Embryonic facial prominence (tissue), 1 donor: ENCODE measurements around the gene ZNF480.
"Not testable (repeated sequence)": the region's sequence is repeated elsewhere in the genome, so short reads cannot be mapped to it uniquely, and the experiment has no call there.

Source experiments
- DNase-seq: peaks from one replicate; pipeline ENCODE4 v3.0.0-alpha.2; 2016; ENCODE audit errors: extremely low spot score

The ZNF480 gene

DNA sequence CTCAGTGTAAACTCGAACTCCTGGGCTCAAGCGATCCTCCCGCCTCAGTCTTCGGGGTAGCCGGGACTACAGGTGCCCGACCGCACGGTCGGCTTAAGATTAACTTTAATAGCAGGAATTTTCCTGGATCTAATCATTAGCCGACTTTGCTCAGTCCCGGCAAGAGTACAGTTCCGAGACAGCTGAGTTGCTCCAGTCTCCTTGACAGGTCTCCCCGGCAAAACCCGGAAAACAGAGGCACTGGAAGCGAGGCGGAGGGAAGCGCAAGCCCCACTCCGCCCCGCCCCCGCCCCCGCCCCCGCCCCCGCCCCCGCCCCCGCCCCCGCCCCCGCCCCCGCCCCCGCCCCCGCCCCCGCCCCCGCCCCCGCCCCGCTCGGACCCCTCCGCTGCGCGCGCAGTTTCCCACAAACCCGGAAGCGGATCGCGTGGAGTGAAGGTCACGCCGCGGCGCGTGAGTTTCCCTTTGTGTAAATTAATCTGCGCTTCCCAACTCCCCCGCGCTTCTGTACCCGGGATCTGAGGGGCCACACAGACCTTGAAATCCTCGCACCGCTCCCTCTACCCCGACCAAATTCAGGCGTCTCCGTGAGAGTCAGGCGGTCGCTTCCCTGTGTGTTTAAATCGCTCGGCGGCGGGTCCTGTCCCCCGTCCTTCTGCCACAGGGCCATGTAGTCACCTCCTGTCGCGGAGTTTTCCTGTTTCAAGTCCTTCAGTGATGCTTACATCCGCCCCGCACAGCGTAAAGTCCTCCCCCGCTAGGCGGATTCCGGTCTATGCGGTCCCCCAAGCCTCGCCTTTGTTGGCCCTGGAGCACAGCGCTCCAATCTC is at the start of gene ZNF480:
TSS of gene ZNF480 (plus strand) at position 397 of the 828 bp plus-strand sequence. CDS start 3,244 bp downstream, outside the sequence.
- peak; percentile 60 for DNase-seq

DNA sequence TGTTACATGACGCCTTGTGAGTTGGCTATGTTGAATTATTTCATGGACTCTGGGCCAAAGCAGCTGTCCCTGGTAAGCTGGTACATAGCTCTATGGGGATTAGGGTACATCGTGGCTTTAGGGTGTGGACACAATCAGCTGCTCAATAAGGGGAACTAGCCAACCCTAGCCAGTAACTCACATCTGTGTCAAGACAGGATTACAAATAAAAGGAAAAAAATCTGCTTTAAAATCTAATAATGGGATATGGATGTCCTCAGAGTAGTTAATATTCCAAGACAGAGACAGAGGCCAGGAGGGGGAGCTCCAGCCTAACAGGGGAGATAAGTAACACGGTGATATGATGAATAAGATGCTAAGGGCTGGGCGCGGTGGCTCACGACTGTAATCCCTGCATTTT is 48.7 kb upstream of the ZNF480 start:
- DNase-seq, result no peak

DNA sequence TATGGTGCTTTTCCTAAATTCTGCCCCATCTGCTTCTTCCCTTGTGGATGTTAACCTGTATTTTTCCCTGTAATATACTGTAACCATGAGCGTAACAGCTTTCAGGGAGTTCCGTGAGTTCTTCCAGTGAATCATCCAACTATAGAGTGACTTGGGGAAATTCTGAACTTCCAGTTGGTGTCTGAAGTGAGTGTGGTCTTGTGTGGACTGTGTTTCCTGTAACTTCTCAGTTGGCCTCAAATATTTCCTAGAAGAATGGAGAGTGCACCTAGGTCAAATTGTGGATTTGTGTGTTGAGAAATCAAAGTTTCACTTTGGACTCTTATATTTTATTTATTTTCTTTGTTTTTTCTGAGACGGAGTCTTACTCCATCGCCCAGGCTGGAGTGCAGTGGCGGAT is 38.5 kb upstream of the ZNF480 start:
- DNase-seq, result no peak

DNA sequence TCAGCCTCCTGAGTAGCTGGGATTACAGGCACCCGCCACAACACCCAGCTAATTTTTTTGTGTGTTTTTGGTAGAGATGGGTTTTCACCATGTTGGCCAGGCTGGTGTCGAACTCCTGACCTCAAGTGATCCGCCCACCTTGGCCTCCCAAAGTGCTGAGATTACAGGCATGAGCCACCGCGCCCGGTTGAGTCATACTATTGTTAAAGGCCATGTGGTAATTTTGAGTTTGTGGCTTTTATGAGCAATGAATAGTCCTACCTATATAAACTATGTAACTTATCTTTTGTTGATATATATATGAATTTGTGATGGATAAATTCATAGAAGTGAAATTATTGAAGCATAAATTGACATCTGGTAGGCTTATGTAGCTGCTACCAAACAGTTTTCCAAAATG is 31.4 kb upstream of the ZNF480 start:
- DNase-seq, result not testable (repeated sequence)

DNA sequence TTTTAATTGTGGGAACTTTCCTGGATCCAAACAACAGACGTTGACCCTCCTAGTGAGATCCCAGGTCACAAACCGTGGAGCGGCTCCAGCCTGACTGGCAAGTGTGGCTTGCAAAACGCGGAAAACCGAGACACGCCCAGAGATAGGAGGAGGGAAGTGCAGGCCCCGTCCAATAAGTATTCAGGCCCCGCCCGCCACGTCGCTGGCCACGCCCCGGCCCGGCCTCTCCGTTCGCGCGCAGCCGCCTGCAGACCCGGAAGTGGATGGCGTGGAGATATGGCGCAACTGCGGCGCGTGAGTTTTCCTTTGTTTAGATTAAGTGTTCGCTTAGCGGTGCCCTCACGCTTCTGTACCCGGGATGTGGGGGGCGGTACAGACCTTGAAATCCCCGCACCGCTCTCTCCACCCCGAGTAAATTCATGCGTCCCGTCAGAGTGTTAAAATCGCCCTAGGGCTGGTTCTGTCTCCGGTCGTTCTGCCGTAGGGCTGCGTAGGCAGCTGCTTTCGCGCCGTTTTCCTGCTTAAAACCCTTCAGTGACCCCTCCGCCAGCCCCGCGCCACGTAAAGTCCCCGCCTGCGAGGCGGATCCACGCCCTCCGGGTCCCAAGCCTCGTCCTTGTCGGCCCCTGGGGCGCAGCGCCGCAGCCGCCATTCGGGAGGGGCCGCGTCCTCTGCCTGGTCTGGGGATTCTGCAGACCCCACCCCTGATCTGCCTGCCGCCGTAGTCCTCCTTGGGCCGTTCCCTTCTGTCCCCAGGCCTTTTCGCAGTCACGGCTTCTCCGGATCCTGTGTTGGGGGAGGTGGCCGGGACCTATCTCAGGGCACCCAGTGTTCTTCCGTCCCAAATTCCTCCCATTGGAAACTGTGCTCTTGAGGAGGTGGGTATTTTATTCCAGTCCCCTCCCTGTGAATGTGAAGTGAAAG is 27.4 kb upstream of the ZNF480 start, which contains the start of gene ZNF766:
TSS of gene ZNF766 (plus strand) at position 250 of the 924 bp plus-strand sequence. CDS start at position 277, 27 bp downstream.
- peak; percentile 92 for DNase-seq

DNA sequence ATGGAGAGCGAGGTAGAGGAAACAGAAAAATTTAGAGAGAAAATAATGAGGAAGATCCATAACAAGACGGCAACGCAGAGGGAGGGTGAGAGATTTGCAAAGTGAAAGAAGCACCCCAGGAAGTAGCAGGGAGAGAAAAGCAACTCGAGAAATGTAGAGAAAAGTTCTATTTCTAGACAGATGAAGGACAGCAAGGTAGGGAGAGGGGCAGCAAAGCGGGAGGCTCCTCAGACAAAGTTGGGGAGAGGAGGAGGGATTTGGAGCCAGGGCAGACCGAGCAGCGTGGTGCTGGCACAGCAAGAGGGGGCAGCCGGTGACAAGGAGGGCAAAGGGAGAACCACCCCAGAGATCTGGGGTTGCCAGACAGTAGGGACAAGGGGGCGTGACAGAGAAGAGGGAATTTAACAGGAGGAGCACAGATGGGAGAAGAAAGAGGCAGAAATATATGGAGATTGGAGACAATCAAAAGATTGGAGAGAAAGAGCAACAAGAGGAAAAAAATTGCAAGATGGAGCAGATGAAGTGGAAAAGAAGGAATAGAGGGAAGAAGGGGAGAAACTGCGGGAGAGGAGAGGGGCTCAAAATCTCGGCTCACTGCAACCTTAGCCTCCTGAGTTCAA is 26.6 kb upstream of the ZNF480 start:
- peak; percentile 8 for DNase-seq

DNA sequence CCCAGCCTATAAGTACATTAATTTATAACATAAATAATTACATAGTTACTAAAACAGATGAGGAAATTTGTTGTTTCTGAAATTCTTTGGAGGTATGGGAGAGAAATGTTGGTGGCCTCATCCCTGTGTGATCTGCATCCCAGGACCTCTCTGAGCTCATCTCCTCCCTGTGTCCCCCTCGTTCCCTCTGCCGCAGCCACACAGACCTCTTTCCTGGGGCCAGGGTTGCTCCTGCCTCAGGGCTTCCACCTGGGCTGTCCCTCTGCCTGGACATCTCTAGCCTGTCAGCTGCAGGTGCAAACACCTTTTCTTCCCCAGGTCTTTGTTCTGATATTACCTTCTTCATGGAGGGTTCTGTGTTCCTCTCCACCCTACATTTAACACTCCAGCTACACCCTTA is 23.7 kb upstream of the ZNF480 start:
- DNase-seq, result no peak

DNA sequence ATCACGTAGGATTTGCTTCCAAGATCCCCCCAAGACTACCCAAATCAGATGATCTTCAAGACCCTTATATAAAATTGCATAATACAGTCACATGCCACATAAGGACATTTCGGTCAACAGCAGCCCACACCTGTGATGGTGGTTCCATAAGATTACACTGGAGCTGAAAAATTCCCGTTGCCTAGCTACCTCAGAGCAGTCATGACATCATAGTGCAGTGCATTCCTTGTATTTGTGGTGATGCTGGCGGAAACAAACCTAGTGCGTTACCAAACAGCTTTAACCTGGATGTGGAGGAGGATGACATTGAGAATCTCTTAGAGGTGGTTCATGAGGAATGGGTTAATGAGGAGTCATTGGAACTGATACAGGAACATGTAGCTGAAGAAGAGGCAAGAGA is 22.8 kb upstream of the ZNF480 start:
- DNase-seq, result no peak

DNA sequence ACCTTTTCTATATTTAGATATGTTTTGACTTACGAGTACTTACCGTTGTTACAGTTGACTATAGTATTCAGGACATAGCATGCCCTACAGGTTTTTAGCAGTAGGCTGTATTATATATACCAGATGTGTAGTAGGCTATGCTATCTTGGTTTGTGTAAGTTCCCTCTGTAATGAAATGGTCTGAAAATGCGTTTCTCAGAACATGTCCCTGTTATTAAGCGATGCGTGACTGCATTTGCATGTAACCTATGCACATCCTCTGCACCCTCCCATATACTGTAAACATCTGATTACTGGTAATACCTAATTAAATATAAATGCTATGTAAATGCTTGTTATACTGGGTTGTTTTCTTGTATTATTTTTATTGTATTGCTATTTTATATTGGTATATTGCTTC is 21.0 kb upstream of the ZNF480 start:
- no peak for DNase-seq

DNA sequence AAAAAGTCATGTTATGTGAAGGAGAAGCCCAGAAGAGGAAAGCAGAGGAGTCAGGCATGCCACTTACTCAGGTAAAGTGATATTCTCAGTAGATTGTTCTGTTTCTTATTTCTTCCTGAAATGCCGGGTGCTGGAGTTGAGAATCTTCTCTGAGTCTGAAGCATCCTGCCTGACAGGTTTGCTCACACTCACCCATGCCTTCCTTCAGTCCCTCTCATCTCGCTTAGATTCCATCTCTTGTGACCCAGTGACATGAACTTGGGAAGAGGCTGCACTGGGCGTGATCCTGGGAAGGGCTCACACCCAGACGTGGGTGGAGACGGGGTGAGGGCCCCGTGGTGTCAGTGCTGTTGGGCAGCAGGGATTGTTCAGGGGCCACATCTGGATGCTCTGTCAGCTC is 19.5 kb upstream of the ZNF480 start:
- no peak for DNase-seq

DNA sequence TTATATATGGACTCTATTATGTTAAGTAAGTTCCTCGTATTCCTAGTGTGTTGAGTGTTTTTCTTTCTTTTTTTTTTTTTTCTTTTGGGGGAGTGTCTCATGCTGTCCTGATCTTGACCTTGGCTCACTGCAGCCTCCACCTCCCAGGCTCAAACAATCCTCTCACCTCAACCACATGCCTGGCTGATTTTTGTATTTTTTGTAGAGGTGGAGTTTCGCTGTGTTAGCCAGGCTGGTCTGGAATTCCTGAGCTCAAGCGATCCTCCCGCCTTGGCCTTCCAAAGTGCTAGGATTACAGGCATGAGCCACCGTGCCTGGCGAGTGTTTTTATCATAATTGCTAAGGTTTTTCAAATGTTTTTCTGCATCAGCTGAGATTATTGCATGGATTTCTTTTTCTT is 10.7 kb upstream of the ZNF480 start:
- DNase-seq, result no peak

DNA sequence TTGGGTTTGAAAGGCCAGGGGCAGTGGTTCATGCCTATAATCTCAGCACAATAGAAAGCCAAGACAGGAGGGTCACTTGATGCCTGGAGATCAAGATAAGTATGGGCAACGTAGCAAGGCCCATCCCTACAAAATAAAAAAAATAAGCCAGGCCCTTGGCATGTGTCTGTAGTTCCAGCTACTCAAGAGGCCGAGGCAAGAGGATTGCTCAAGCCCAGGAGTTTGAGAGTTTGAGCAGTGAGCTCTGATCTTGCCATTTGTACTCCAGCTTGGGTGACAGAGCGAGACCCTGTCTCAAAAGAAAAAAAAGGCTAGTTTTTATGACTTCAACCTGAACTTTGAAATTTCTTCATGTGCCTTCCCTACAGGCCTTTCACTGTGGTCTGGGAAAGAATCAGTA is 5.2 kb upstream of the ZNF480 start:
- DNase-seq, result no peak

DNA sequence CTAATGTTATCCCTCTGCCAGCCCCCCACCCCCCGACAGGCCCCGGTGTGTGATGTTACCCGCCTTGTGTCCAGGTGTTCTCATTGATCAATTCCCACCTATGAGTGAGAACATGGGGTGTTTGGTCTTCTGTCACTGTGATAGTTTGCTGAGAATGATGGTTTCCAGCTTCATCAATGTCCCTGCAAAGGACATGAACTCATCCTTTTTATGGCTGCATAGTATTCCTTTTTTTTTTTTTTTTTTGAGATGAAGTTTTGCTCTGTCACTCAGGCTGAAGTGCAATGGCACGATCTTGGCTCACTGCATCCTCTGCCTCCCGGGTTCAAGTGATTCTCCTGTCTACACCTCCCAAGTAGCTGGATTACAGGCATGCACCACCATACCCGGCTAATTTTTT is 4.0 kb upstream of the ZNF480 start:
- DNase-seq, result not testable (repeated sequence)

DNA sequence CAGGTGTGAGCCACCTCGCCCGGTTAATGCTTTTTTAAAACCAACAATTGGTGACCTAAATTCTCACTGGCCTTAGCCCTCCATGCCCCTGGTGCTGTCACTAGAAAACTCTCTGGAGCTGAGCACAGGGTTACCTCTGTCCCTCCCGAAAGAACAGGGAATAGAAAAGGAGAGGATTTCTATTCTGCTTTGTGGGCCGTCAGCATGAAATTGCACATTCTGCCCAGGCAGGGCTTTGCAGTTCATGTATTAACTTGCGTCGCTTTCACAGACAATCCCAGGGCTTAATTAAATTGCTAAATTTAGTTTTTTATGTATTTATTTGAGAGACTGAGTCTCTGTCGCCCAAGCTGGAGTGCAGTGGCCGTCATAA is 583 bp upstream of the ZNF480 start:
- DNase-seq, result no peak

DNA sequence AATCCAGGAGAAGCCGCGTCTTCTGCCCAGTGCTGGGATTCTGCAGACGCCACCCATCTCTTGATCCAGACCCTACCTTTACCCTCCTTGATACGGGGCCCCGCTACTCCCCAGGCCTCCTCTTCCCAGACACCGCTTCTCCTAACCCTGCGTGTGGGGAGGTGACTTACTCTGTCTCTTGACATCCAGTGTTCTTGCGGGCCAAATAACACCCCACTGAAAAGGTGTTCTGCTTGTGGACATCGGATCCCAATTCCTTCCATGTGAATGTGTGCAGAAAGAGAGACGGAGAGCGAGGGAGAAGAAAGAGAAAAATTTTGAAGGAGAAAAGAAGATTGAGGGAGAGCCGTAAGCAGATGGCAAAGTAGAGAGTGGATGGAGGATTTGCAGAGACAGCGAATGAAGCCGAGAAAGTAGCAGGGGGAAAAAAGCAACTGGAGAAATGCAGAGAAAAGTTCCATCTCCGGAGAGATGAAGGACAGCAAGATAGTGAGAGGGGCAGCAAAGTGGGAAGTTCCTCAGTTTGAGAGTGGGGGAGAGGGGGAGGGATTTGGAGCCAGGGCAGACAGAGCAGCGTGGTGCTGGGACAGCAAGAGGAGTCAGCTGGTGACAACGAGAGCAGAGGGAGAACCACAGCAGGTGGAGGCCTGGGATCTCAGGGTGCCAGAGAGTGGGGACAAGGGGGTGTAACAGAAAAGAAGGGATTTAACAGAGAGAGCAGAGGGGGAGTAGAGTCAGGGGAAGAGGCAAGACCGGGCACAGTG is 814 bp downstream of the ZNF480 start:
- DNase-seq, result no peak

DNA sequence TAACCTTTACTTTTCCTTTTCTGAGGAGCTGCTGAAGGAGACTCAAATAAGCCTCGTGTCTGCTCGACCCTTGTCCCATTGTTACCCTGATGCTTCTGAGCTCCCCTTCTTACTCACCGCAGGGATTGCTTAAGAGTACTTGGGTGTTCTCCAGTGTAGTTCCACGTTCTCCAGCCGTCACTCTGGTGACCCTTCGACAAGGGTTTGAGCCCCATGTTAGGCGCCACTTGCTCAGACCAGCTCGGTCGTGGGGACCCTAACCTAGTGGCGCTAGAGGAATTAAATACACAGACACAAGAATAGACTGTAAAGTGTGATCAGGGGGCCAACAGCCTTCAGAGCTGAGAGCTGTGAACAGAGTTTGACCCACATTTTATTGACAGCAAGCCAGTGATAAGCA is 10.3 kb downstream of the ZNF480 start:
- DNase-seq, result no peak

DNA sequence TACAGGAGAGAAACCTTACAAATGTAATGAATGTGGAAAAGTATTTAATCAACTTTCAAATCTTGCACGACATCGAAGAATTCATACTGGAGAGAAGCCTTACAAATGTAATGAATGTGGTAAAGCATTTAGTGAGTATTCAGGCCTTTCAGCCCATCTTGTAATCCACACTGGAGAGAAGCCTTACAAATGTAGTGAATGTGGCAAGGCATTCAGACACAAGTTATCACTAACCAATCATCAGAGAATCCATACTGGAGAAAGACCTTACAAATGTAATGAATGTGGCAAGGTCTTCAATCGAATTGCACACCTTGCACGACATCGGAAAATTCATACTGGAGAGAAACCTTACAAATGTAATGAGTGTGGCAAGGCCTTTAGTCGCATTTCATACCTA is 25.5 kb downstream of the ZNF480 start:
- DNase-seq, result no peak

DNA sequence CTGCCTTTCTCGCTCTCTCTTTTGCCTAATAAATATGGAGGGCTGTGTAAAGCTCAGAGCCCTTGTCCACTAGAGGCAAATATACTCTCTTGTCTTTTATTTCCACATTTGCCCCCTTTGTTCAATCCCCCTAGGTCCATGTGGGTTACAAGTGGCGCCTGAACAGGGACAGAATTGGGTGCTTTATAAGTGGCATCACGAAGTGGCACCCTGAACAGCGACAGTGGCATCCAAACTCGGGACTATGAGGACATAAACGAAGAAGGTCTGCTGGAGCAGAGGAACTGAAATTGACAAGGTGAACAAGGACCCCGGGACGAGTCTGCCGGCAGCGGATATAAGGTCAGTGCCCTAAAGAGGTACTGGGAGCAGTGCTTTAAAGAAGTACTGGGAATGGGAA is 34.8 kb downstream of the ZNF480 start:
- no peak for DNase-seq

DNA sequence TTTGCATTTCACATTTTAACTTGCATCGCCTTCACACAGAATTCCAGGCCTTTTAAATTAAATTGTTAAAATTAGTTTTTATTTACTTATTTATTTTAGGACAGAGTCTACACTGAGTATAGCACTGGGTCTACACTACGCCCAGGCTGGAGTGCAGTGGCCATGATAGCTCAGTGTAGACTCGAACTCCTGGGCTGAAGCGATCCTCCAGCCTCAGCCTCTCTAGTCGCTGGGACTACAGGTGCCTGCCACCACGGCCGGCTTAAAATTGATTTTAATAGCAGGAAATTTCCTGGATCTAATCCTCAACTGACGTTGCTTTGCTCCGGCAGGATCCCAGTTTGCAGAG is 38.8 kb downstream of the ZNF480 start:
- DNase-seq, result no peak

DNA sequence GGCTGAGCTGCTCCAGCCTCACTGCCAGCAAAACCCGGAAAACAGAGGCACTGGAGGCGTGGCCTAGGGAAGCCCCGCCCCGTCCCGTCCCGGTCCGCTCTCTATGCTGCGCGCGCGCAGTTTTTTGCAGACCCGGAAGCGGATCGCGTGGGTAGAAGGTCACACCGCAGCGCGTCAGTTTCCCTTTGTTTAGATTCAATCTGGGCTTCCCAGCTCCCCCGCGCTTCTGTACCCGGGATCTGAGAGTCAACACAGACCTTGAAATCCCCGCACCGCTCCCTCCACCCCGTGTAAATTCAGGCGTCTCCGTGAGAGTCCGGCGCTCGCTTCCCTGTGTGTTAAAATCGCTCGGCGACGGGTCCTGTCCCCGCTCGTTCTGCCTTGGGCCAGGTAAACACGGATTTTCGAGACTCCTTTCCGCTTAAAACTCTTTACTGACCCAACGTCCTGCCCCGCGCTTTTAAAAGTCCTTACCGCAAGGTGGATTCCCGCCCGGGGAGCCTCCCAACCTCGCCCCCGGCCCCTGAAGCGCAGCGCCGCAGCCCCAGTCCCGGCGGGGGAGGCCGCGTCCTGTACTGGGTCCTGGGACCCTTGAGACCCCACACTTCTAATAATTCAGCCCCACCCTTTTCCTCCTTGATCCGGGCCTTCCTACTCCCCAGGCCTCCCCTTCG is 39.3 kb downstream of the ZNF480 start, which contains the start of gene ZNF610:
TSS of gene ZNF610 (plus strand) at position 127 of the 674 bp plus-strand sequence. CDS start 12,930 bp downstream, outside the sequence.
- peak; percentile 79 for DNase-seq
